Measurements from ENCODE around the gene PRDM7.
"Not testable (repeated sequence)": the region's sequence is repeated elsewhere in the genome, so short reads cannot be mapped to it uniquely, and the experiment has no call there.

The PRDM7 gene

GRCh38 chr16:90072442-90073105 is 4.6 kb downstream of the PRDM7 start:
- no peak for DNase-seq (ENCODE audit: low spot score)

DNA sequence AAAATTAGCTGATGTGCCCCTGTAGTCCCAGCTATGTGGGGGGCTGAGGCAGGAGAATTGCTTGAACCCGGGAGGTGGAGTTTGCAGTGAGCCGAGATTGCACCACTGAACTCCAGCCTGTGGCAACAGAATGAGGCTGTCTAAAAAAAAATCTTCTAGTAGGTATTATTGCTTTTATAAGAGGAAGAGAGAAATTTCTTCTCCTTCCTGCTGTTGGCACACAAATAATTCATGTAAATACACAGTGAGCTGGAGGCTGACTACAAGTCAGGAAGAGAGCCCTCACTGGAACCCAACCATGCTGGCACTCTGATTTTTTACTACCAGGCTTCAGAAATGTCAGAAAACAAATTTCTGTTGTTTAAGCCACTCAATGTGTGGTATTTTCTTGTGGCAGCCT is 6.7 kb downstream of the PRDM7 start:
- no peak for DNase-seq (ENCODE audit: low spot score)

- no peak for DNase-seq (ENCODE audit: low spot score)
These were observed 15.7 kb downstream of the PRDM7 start for GRCh38 chr16:90061437-90061836.

GRCh38 chr16:90057738-90058173 is 19.4 kb downstream of the PRDM7 start:
- DNase-seq (ENCODE audit: low spot score), result no peak

GRCh38 chr16:90056521-90056920 is 20.6 kb downstream of the PRDM7 start:
- DNase-seq (ENCODE audit: low spot score), result not testable (repeated sequence)

GRCh38 chr16:90055371-90055770 is 21.8 kb downstream of the PRDM7 start:
- DNase-seq (ENCODE audit: low spot score), result no peak

DNA sequence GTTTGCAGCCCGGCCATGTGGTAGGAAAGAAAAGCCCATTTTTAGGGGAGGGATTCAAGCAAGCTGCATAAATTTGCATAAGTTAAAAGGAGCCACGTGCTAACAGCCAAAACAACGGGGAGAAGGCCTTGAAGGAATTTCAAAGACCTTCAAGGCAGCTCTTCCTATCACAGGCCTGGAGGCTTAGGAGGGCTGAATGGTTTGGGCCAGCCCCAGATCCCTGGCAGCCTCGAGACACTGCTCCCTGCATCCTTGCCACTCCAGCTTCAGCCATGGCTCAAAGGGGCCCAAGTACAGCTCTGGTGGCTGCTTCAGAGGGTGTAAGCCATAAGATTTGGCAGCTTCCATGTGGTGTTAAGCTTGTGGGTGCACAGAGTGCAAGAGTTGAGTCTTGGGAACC is 22.6 kb downstream of the PRDM7 start:
- no peak for DNase-seq (ENCODE audit: low spot score)

GRCh38 chr16:90053902-90054500 is 23.1 kb downstream of the PRDM7 start:
- no peak for DNase-seq (ENCODE audit: low spot score)

GRCh38 chr16:90050969-90051368 is 26.2 kb downstream of the PRDM7 start:
- DNase-seq (ENCODE audit: low spot score), result no peak

DNA sequence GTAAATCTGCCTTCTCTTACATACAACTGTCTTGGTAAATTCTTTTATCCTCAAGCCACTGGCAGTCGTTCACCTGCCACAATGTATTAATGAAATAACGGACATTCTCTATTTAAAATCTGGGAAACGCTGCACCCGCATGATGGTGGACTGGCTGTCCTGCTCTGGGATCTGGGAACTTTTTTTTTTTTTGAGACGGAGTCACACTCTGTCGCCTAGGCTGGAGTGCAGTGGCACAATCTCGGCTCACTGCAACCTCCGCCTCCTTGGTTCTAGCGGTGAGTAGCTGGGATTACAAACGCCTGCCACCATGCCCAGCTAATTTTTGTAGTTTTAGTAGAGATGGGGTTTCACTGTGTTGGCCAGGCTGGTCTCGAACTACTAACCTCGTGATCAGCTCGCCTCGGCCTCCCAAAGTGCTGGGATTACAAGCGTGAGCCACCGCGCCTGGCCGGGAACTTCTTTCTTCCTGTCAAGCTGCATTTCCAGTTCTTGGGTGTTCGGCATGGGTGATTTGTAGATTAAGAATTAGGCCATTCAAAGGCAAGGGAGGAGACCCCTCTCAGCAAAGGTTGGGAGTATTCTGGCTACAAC is 28.3 kb downstream of the PRDM7 start:
- DNase-seq (ENCODE audit: low spot score), result no peak

- no peak for DNase-seq (ENCODE audit: low spot score)
These were observed 28.8 kb downstream of the PRDM7 start for GRCh38 chr16:90048347-90048722.

- DNase-seq (ENCODE audit: low spot score), result no peak
These were observed 29.3 kb downstream of the PRDM7 start for GRCh38 chr16:90047714-90048346.

DNA sequence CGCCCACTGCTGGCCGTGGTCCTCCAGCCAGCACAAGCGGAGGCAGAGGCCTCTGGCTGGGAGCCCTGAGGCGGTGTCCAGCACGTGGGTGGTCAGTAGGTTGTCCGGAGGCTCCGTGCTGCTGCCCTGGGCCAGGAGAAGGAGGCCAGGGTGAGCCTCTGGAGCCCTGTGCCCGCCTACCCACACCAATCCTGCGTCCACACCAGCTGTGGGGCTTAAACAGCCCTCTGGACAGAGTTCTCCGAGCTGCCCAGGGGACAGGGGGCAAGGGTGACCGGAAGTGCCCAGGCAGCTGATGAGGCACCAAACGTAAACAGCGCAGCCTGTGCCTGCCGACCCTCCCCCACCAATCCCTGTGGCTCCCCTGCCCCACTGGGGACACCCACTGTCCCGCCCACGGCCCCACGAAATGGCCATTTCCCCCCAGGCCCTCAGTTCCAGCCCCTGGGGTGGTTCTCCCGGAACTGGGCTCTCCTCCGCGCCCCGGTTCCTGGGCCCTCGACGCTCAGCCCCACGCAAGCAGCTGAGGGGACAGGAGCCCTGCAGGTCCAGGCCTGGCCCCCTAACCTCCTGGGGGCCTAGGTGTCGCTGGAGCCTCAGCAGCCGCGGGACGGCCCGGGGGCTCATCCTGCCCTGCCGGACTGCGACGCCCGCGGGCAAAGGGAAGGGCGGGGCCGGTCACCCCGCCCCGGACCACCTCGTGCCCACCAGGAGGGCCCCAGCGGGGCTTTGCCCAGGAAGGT is 30.0 kb downstream of the PRDM7 start:
- no peak for DNase-seq (ENCODE audit: low spot score)

- no peak for DNase-seq (ENCODE audit: low spot score)
These were observed 30.8 kb downstream of the PRDM7 start for GRCh38 chr16:90046122-90046970.

- DNase-seq (ENCODE audit: low spot score), result no peak
These were observed 33.0 kb downstream of the PRDM7 start for GRCh38 chr16:90044111-90044551.

- DNase-seq (ENCODE audit: low spot score), result no peak
These were observed 33.6 kb downstream of the PRDM7 start for GRCh38 chr16:90043526-90043925.

DNA sequence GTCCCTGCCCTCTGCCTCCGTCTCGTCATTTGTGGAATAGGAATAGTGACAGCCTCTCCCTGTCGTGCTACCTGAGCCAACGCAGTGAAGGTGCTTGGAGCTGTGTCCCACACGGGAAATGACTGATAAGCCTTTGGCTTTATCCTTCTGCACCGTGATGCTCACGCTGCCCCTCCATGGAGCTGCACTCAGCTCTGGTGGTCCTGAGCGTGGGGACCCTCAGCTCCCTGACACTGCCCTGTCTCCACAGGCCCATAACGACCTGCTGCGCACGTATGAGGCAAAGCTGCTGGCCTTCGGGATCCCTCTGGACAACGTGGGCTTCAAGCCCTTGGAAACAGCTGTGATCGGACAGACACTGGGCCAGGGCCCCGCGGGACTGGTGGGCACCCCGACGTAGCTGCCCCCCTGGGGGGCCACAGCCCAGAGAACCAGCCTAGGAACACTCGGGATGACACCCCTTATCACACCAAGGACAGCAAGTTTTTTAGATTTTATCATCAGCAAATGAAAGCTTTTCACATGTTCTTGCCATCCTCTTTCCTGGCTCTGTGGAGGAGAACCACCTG is 34.1 kb downstream of the PRDM7 start:
- no peak for DNase-seq (ENCODE audit: low spot score)

DNA sequence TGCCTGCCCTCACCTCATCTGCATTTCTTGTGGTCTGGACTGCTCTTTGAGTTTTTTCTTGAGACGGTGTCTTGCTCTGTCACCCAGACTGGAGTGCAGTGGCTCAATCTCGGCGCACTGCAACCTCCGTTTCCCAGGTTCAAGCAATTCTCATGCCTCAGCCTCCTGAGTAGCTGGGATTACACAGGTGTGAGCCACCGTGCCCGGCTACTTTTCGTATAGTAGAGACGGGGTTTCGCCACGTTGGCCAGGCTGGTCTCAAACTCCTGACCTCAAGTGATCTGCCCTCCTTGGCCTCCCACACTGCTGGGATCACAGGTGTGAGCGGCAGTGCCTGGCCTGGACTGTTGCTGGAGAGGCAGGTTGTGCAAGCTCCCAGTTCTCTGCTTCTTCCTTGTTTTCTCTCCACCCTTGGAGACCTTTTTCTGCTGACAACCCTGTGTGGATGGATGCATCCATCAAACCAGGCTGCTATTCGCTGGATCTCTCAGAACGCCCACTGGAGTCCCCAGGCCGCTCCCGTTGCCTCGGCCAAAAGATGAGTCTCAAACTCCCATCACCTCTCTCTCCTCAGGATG is 35.1 kb downstream of the PRDM7 start:
- DNase-seq (ENCODE audit: low spot score), result no peak

- DNase-seq (ENCODE audit: low spot score), result no peak
These were observed 36.7 kb downstream of the PRDM7 start for GRCh38 chr16:90040152-90041023.

- no peak for DNase-seq (ENCODE audit: low spot score)
These were observed 39.9 kb downstream of the PRDM7 start for GRCh38 chr16:90037276-90037675.
